HFFc6 (cell line): ENCODE results near the gene MAP7D3. TPM values are rescaled to one million over a fixed set of nuclear protein-coding genes. Genes with fewer than 3 reads are reported as not detected.
A peak's percentile ranks its signal among the peaks of the same experiment; 100 is the strongest.
"Not testable (repeated sequence)": the region's sequence is repeated elsewhere in the genome, so short reads cannot be mapped to it uniquely, and the experiment has no call there.

Experiments
- DNase-seq: peaks from one replicate; pipeline ENCODE4 v3.0.0-alpha.2; 2018
- H3K27ac Mint-ChIP-seq: 2 replicates; pipeline ENCODE4 v1.8.0; 2020; ENCODE audit warnings: mild to moderate bottlenecking, mixed read lengths
- H3K27me3 Mint-ChIP-seq: 2 replicates; pipeline ENCODE4 v1.8.0; 2021; ENCODE audit warnings: mild to moderate bottlenecking, moderate library complexity, mixed read lengths; ENCODE audit not compliant: insufficient read depth
- H3K36me3 Mint-ChIP-seq: 2 replicates; pipeline ENCODE4 v1.8.0; 2021; ENCODE audit warnings: low read depth, mixed read lengths
- H3K4me1 Mint-ChIP-seq: 2 replicates; pipeline ENCODE4 v1.8.0; 2020; ENCODE audit warnings: low read depth, mixed read lengths
- H3K4me3 Mint-ChIP-seq: 2 replicates; pipeline ENCODE4 v1.8.0; 2020; ENCODE audit warnings: mild to moderate bottlenecking, moderate library complexity, mixed read lengths
- H3K9me3 Mint-ChIP-seq: 2 replicates; pipeline ENCODE4 v1.8.0; 2020; ENCODE audit warnings: mild to moderate bottlenecking, mixed read lengths
- long read RNA-seq: library from polyadenylated mRNA; unstranded; transcript quantifications from one replicate; pipeline ENCODE4 v2.0.0, GENCODE V29; 2019
- total RNA-seq, 6 experiments: library from RNA; stranded (reverse); fragmentation: NEBNext Ultra II Directional; extraction: Animal tissue kit (Norgen Biotek cat#: 25700); gene quantifications; 2 replicates in 1 of 6; 3 replicates in 5 of 6; pipeline ENCODE4 v1.2.3, GENCODE V29; 2021
- TF ChIP-seq, protein P1 (sequence below): fragments of 200-600 bp; sonication (generic); IDR thresholded peaks from 2 replicates; pipeline ENCODE4 v1.5.0; 2021; ENCODE audit warnings: antibody characterized with exemption, mild to moderate bottlenecking

The MAP7D3 gene, protein sequence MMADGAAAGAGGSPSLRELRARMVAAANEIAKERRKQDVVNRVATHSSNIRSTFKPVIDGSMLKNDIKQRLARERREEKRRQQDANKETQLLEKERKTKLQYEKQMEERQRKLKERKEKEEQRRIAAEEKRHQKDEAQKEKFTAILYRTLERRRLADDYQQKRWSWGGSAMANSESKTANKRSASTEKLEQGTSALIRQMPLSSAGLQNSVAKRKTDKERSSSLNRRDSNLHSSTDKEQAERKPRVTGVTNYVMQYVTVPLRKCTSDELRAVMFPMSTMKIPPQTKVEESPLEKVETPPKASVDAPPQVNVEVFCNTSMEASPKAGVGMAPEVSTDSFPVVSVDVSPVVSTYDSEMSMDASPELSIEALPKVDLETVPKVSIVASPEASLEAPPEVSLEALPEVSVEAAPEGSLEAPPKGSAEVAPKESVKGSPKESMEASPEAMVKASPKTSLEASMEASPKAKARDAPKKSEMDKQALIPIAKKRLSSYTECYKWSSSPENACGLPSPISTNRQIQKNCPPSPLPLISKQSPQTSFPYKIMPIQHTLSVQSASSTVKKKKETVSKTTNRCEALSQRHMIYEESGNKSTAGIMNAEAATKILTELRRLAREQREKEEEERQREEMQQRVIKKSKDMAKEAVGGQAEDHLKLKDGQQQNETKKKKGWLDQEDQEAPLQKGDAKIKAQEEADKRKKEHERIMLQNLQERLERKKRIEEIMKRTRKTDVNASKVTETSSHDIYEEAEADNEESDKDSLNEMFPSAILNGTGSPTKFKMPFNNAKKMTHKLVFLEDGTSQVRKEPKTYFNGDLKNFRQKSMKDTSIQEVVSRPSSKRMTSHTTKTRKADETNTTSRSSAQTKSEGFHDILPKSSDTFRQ
- 10 to 100 TPM; 26.9 to 30.5 (median 28.7) TPM for total RNA-seq
- long read RNA-seq, full-length matches to known transcripts: 2 of 53 reads
- long read RNA-seq, partial matches to known transcripts: 45 of 53 reads
- long read RNA-seq, other reads (novel, unspliced or antisense): 6 of 53 reads

DNA sequence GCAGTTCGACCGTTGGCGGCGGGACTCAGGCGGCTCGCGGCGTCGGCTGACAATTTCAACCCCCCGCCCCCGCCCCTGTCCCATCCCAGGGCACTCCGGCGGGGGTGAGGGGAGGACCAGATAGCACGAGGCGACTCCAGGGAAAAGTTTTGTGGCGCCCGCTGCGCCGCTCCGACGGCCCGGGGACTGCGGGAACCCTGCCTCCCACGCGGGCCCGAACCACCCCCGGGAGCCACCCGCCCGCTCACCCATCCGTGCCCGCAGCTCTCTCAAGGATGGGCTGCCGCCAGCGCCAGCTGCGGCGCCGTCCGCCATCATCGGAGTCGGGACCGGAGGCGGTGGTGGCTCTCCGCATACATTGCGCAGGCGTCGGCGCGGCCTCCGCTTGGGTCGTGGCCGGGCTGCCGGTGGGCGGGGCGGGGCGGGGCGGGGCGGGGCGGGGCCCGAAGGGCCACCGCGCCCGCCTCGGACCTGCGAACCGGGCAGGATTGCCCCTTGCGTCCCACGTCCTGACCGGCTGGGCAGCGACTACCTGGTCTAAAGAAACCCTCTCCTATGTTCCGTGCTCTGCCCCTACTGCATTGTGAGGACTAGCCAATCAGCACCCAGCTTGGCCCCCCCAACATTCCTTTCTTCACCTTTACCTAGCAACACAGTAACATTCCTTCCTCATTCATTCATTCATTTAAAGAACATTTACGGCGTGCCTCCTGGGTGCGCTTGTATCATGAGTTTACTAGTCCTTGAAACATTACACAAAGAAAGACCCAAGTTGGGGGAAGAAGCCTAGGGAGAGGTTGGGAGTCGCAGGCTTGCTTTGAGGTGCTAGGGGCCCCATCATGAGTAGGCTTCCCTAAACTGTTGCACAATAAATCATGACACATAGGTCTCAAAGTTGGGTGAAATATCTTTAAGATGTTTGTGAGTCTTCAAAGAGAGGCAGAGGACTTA is at the start of gene MAP7D3:
Gene MAP7D3 (minus strand): TSS at position 360 of the 951 bp plus-strand sequence. CDS start 42 bp downstream, at position 318.
- peak within 1 kb of the TSS; percentile 91 for H3K4me3 Mint-ChIP-seq
- peaks cover 1% of the 10 kb centered on the region; the same call in 1 of the 2 replicates for H3K27me3 Mint-ChIP-seq
- peak within 1 kb of the TSS; percentile 80 for H3K27ac Mint-ChIP-seq
- H3K36me3 Mint-ChIP-seq: no peaks in the 10 kb centered on the region
- peak; percentile 18 for DNase-seq
- H3K4me1 Mint-ChIP-seq: peaks cover 41% of the 10 kb centered on the region
- H3K9me3 Mint-ChIP-seq: no peaks in the 10 kb centered on the region
- TF ChIP-seq, protein P1, sequence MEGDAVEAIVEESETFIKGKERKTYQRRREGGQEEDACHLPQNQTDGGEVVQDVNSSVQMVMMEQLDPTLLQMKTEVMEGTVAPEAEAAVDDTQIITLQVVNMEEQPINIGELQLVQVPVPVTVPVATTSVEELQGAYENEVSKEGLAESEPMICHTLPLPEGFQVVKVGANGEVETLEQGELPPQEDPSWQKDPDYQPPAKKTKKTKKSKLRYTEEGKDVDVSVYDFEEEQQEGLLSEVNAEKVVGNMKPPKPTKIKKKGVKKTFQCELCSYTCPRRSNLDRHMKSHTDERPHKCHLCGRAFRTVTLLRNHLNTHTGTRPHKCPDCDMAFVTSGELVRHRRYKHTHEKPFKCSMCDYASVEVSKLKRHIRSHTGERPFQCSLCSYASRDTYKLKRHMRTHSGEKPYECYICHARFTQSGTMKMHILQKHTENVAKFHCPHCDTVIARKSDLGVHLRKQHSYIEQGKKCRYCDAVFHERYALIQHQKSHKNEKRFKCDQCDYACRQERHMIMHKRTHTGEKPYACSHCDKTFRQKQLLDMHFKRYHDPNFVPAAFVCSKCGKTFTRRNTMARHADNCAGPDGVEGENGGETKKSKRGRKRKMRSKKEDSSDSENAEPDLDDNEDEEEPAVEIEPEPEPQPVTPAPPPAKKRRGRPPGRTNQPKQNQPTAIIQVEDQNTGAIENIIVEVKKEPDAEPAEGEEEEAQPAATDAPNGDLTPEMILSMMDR: no peak

DNA sequence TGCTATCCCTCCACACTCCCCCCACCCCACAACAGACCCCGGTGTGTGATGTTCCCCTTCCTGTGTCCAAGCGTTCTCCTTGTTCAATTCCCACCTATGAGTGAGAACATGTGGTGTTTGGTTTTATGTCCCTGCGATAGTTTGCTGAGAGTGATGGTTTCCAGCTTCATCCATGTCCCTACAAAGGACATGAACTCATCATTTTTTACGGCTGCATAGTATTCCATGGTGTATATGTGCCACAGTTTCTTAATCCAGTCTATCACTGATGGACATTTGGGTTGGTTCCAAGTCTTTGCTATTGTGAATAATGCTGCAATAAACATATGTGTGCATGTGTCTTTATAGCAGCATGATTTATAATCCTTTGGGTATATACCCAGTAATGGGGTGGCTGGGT is 49.5 kb upstream of the MAP7D3 start, which contains the start of gene ADGRG4:
Gene ADGRG4 (plus strand): TSS at position 243 of the 400 bp plus-strand sequence. CDS start 7,815 bp downstream, outside the sequence.
- not testable (repeated sequence) for H3K9me3 Mint-ChIP-seq, H3K36me3 Mint-ChIP-seq, DNase-seq, H3K27me3 Mint-ChIP-seq, H3K4me3 Mint-ChIP-seq, H3K27ac Mint-ChIP-seq, H3K4me1 Mint-ChIP-seq

DNA sequence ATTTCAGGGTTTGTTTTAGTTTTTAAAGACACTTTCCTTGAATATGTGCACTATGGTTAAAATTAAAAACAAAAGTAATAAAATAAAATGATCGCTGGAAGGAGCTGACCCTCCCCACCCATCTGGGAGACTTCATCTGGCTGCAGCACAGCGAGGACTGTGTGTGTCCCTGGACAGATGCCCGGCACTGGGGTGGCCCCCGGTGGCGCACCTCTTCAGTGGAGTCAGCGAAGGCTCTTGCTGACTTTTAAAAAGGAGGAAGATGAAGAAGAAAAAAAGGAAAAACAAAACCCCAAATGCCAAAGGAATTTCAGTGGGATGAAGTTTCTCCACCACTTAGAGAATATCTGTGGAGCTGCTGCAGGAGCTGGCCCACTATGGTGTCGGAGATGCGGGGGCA is 44.2 kb upstream of the MAP7D3 start:
- Mint-ChIP-seq H3K9me3 (no peaks in the 10 kb centered on the region), H3K27me3 (peaks cover 3% of the 10 kb centered on the region; the same call in 1 of the 2 replicates), H3K36me3 (no peaks in the 10 kb centered on the region), H3K4me3 (no peak overlapping the region), H3K27ac (no peak overlapping the region), H3K4me1 (no peaks in the 10 kb centered on the region)
- no peak for DNase-seq
- TF ChIP-seq, protein P1: no peak

DNA sequence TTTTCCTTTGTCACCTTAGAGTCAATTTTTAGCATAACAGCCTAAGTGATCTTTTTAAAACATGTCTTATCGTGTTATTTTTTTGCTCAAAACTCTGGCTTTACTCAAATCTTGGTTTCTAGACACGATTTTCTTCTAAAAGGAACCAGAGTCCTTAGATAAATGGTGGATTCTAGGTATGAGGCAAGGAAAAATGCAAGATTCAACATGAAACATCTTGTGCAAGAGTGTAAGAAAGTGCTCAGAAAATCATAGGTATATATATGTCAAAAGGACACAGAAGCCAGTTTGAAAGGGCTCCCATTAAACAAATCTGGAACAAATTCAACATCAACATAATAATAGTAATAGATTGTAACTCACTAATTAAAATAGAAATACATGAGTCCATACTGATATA is 41.5 kb upstream of the MAP7D3 start:
- TF ChIP-seq, protein P1: no peak
- H3K27ac Mint-ChIP-seq: no peak overlapping the region
- H3K27me3 Mint-ChIP-seq: peaks cover 3% of the 10 kb centered on the region; the same call in 1 of the 2 replicates
- no peaks in the 10 kb centered on the region for H3K4me1 Mint-ChIP-seq
- H3K36me3 Mint-ChIP-seq: no peaks in the 10 kb centered on the region
- DNase-seq: no peak
- no peak overlapping the region for H3K4me3 Mint-ChIP-seq
- H3K9me3 Mint-ChIP-seq: no peaks in the 10 kb centered on the region

DNA sequence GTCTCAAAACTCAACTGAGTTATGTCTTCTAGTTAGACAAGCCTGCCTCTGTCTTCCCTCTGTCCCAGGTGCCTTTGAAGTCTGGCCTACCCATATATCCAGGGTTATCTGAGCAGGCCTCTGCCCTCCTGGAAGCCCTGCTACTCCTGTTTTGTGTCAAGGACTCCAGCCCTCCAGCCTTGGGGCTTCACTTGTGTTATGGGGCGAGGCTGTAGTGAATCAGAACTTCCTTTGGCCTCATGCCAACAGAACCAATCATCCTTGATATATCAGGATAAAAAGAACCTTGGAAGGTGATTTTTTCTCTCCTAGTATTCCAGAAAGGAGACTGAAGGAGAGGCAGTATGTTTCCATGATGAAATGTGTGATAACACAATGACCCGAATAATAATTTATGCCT is 40.6 kb upstream of the MAP7D3 start:
- Mint-ChIP-seq H3K4me3 (no peak overlapping the region), H3K27me3 (peaks cover 3% of the 10 kb centered on the region; the same call in 1 of the 2 replicates), H3K36me3 (no peaks in the 10 kb centered on the region), H3K27ac (no peak overlapping the region), H3K9me3 (no peaks in the 10 kb centered on the region), H3K4me1 (no peaks in the 10 kb centered on the region)
- no peak for DNase-seq
- TF ChIP-seq, protein P1: no peak

DNA sequence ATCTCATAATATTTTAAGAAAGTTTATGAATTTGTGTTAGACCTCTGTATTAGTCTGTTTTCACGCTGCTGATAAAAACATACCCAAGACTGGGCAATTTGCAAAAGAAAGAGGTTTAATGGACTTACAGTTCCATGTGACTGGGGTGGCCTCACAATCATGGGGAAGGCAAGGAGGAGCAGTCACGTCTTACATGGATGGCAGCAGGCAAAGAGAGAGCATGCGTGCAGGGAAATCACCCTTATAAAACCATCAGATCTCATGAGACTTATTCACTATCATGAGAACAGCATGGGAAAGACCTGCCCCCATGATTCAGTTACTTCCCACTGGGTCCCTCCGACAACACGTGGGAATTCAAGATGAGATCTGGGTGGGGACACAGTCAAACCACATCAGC is 35.2 kb upstream of the MAP7D3 start:
- H3K4me3 Mint-ChIP-seq, H3K9me3 Mint-ChIP-seq, H3K36me3 Mint-ChIP-seq, H3K27ac Mint-ChIP-seq, DNase-seq, H3K4me1 Mint-ChIP-seq, H3K27me3 Mint-ChIP-seq: not testable (repeated sequence)
